SK-N-MC (cell line): ENCODE results near the gene OR6C3.

Source experiments
- EZH2 ChIP-seq: fragments of 200-600 bp; sonication (generic); IDR thresholded peaks from one replicate; pipeline ENCODE4 v1.6.1; 2017; ENCODE audit warnings: antibody characterized with exemption
- FOXP2 ChIP-seq: optimal IDR thresholded peaks from 2 replicates; pipeline ENCODE3; 2011; ENCODE audit warnings: mild to moderate bottlenecking, moderate library complexity; ENCODE audit not compliant: insufficient read depth; ENCODE audit errors: extremely low read length, control extremely low read depth

- no peak for TF ChIP-seq EZH2
- TF ChIP-seq FOXP2 = no peak
These were observed 16.5 kb upstream of the OR6C3 start, which contains the start of gene OR6C1 for GRCh38 chr12:55314043-55314442.
